ENCODE measurements around the gene DSCAML1.

- TF ChIP-seq POLR2AphosphoS5 (IDR thresholded peaks at IDR 0.05), result no peak
- no peak for TF ChIP-seq POLR2A (IDR thresholded peaks at IDR 0.05)
These were observed 363.3 kb downstream of the DSCAML1 start for GRCh38 chr11:117433717-117434116.
